PC-9 (cell line): Measurements from ENCODE around the gene PCDHGA1.

ENCODE experiments used
- EZH2 ChIP-seq: fragments of 200-600 bp; sonication (generic); IDR thresholded peaks from 2 replicates; pipeline ENCODE4 v1.8.0; 2017; ENCODE audit warnings: antibody characterized with exemption, low read depth
- TF ChIP-seq, protein P1 (sequence below): fragments of 200-600 bp; sonication (generic); conservative IDR thresholded peaks from 2 replicates; pipeline ENCODE4 v1.6.1; 2017; ENCODE audit warnings: mixed run types, antibody characterized with exemption, mild to moderate bottlenecking, moderate library complexity

- TF ChIP-seq, protein P1, sequence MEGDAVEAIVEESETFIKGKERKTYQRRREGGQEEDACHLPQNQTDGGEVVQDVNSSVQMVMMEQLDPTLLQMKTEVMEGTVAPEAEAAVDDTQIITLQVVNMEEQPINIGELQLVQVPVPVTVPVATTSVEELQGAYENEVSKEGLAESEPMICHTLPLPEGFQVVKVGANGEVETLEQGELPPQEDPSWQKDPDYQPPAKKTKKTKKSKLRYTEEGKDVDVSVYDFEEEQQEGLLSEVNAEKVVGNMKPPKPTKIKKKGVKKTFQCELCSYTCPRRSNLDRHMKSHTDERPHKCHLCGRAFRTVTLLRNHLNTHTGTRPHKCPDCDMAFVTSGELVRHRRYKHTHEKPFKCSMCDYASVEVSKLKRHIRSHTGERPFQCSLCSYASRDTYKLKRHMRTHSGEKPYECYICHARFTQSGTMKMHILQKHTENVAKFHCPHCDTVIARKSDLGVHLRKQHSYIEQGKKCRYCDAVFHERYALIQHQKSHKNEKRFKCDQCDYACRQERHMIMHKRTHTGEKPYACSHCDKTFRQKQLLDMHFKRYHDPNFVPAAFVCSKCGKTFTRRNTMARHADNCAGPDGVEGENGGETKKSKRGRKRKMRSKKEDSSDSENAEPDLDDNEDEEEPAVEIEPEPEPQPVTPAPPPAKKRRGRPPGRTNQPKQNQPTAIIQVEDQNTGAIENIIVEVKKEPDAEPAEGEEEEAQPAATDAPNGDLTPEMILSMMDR = no peak
- TF ChIP-seq EZH2 = no peak
These were observed 92.5 kb downstream of the PCDHGA1 start for GRCh38 chr5:141422742-141423291.
